Stimulated activated CD4-positive, alpha-beta T cell treated with anti-CD3 and anti-CD28 coated beads, Interleukin-4, amount 100 ng/mL, for 48 hours (primary cell): ENCODE measurements around the gene ACAP3.

ENCODE experiments used
- DNase-seq, 2 donors: peaks; one replicate each; pipeline ENCODE4 v3.0.0-alpha.2; 2020; ENCODE audit warnings: low read depth in 2 of 2

The ACAP3 gene

GRCh38 chr1:1314678-1315335, 7.1 kb upstream of the ACAP3 start:
- DNase-seq, result no peak

GRCh38 chr1:1314237-1314586, 6.5 kb upstream of the ACAP3 start:
- DNase-seq, result no peak

- no peak for DNase-seq
Observed at GRCh38 chr1:1313500-1314236, 5.9 kb upstream of the ACAP3 start.

GRCh38 chr1:1312450-1313314, 5.0 kb upstream of the ACAP3 start:
- DNase-seq, result no peak

GRCh38 chr1:1311107-1312104, 3.7 kb upstream of the ACAP3 start:
- DNase-seq, result no peak

- no peak for DNase-seq
Observed at GRCh38 chr1:1310476-1311053, 2.8 kb upstream of the ACAP3 start.

GRCh38 chr1:1310109-1310385, 2.3 kb upstream of the ACAP3 start:
- DNase-seq, result no peak

GRCh38 chr1:1309251-1310108, 1.8 kb upstream of the ACAP3 start:
- DNase-seq, result no peak

- DNase-seq, result no peak
Observed at GRCh38 chr1:1308756-1309250, 1.1 kb upstream of the ACAP3 start.

GRCh38 chr1:1307261-1307922, 338 bp downstream of the ACAP3 start:
- no peak for DNase-seq

- DNase-seq, result no peak
Observed at GRCh38 chr1:1306661-1307260, 969 bp downstream of the ACAP3 start.

- no peak for DNase-seq
Observed at GRCh38 chr1:1306070-1306660, 1.6 kb downstream of the ACAP3 start.

- DNase-seq, result peak in 1 of 2 donors; percentile 45
Observed at GRCh38 chr1:1305300-1306069, 2.2 kb downstream of the ACAP3 start.

GRCh38 chr1:1304331-1305299, 3.1 kb downstream of the ACAP3 start:
- DNase-seq, result no peak

- DNase-seq, result no peak
Observed at GRCh38 chr1:1303736-1304135, 4.0 kb downstream of the ACAP3 start.

GRCh38 chr1:1302951-1303509, 4.7 kb downstream of the ACAP3 start:
- DNase-seq, result no peak
